Peyer's patch (tissue), 4 donors: ENCODE results near the gene NRARP.

Source experiments
- CTCF ChIP-seq, 6 experiments: fragments of 450-650 bp in 4 of 6; fragments of 200-600 bp in 2 of 6; sonication (generic) in 1 of 6; IDR thresholded peaks; one replicate each; pipeline ENCODE4 v1.5.1; 2017 to 2019; ENCODE audit warnings: antibody characterized with exemption in 6 of 6, mild to moderate bottlenecking in 3 of 6, moderate library complexity in 1 of 6
- POLR2A ChIP-seq, 2 donors: fragments of 450-650 bp; IDR thresholded peaks; one replicate each; pipeline ENCODE4 v1.5.1; 2017; ENCODE audit warnings: antibody characterized with exemption in 2 of 2, mild to moderate bottlenecking in 2 of 2, moderate library complexity in 2 of 2

- TF ChIP-seq CTCF (IDR thresholded peaks at IDR 0.05) (no peak), POLR2A (IDR thresholded peaks at IDR 0.05) (no peak)
Observed at GRCh38 chr9:137271696-137272076, 30.4 kb downstream of the NRARP start.
